Skin epidermis (tissue), 12 donors: ENCODE measurements around the gene NUP35.
"Not testable (repeated sequence)": the region's sequence is repeated elsewhere in the genome, so short reads cannot be mapped to it uniquely, and the experiment has no call there.

Source experiments
- H3K27ac ChIP-seq, 21 experiments: fragments of 200-600 bp; sonication (generic) in 11 of 21; one replicate each; pipeline ENCODE4 v1.5.0; 2020; ENCODE audit warnings: mild to moderate bottlenecking in 3 of 21, inconsistent platforms in 2 of 21, moderate library complexity in 2 of 21
- H3K4me3 ChIP-seq, 7 experiments: fragments of 200-600 bp; sonication (generic) in 2 of 7; one replicate each; pipeline ENCODE4 v1.5.0; 2020; ENCODE audit warnings: inconsistent platforms in 2 of 7, mild to moderate bottlenecking in 2 of 7, moderate library complexity in 1 of 7

NUP35 gene

GRCh38 chr2:183125659-183126341 is 1.6 kb downstream of the NUP35 start:
- Histone ChIP-seq H3K4me3 (peak overlapping the region in 4 of 7 experiments; percentile 87 to 96 (median 90)), H3K27ac (no peak overlapping the region)

- H3K27ac ChIP-seq: no peak overlapping the region
- H3K4me3 ChIP-seq: no peak overlapping the region
Observed at GRCh38 chr2:183126635-183127034, 2.4 kb downstream of the NUP35 start.

GRCh38 chr2:183134016-183134415 is 9.8 kb downstream of the NUP35 start:
- Histone ChIP-seq H3K4me3 (no peak overlapping the region), H3K27ac (no peak overlapping the region)

GRCh38 chr2:183148955-183149354 is 24.7 kb downstream of the NUP35 start:
- Histone ChIP-seq H3K27ac (no peak overlapping the region), H3K4me3 (no peak overlapping the region)

- Histone ChIP-seq H3K4me3 (no peak overlapping the region), H3K27ac (no peak overlapping the region)
Observed at GRCh38 chr2:183149489-183149888, 25.2 kb downstream of the NUP35 start.

- not testable (repeated sequence) for H3K4me3 ChIP-seq, H3K27ac ChIP-seq
Observed at GRCh38 chr2:183152280-183152679, 28.0 kb downstream of the NUP35 start.

- H3K27ac ChIP-seq: no peak overlapping the region
- H3K4me3 ChIP-seq: no peak overlapping the region
Observed at GRCh38 chr2:183153967-183154366, 29.7 kb downstream of the NUP35 start.

- not testable (repeated sequence) for H3K4me3 ChIP-seq, H3K27ac ChIP-seq
Observed at GRCh38 chr2:183154772-183155171, 30.5 kb downstream of the NUP35 start.

GRCh38 chr2:183157131-183157530 is 32.9 kb downstream of the NUP35 start:
- H3K4me3 ChIP-seq: no peak overlapping the region
- H3K27ac ChIP-seq: no peak overlapping the region

- no peak overlapping the region for H3K27ac ChIP-seq
- no peak overlapping the region for H3K4me3 ChIP-seq
Observed at GRCh38 chr2:183162362-183162761, 38.1 kb downstream of the NUP35 start.

- H3K4me3 ChIP-seq: no peak overlapping the region
- no peak overlapping the region for H3K27ac ChIP-seq
Observed at GRCh38 chr2:183163821-183164649, 39.8 kb downstream of the NUP35 start.

GRCh38 chr2:183164650-183165015 is 40.4 kb downstream of the NUP35 start:
- Histone ChIP-seq H3K27ac (no peak overlapping the region), H3K4me3 (no peak overlapping the region)

- Histone ChIP-seq H3K4me3 (no peak overlapping the region), H3K27ac (no peak overlapping the region)
Observed at GRCh38 chr2:183166210-183166609, 42.0 kb downstream of the NUP35 start.

GRCh38 chr2:183166976-183167375 is 42.7 kb downstream of the NUP35 start:
- not testable (repeated sequence) for H3K27ac ChIP-seq, H3K4me3 ChIP-seq

GRCh38 chr2:183172220-183172887 is 48.1 kb downstream of the NUP35 start:
- H3K27ac ChIP-seq: no peak overlapping the region
- H3K4me3 ChIP-seq: no peak overlapping the region

GRCh38 chr2:183179156-183179555 is 54.9 kb downstream of the NUP35 start:
- Histone ChIP-seq H3K27ac (no peak overlapping the region), H3K4me3 (no peak overlapping the region)

GRCh38 chr2:183185534-183185933 is 61.3 kb downstream of the NUP35 start:
- H3K4me3 ChIP-seq: no peak overlapping the region
- H3K27ac ChIP-seq: no peak overlapping the region

- Histone ChIP-seq H3K27ac (no peak overlapping the region), H3K4me3 (no peak overlapping the region)
Observed at GRCh38 chr2:183186296-183186695, 62.1 kb downstream of the NUP35 start.

GRCh38 chr2:183186766-183187165 is 62.5 kb downstream of the NUP35 start:
- no peak overlapping the region for H3K27ac ChIP-seq
- H3K4me3 ChIP-seq: no peak overlapping the region

GRCh38 chr2:183192343-183192742 is 68.1 kb downstream of the NUP35 start:
- Histone ChIP-seq H3K4me3 (no peak overlapping the region), H3K27ac (no peak overlapping the region)

- no peak overlapping the region for H3K4me3 ChIP-seq
- no peak overlapping the region for H3K27ac ChIP-seq
Observed at GRCh38 chr2:183193904-183194303, 69.7 kb downstream of the NUP35 start.
